Uterine smooth muscle cell (primary cell): ENCODE data around the gene FSHR. TPM values are rescaled to one million over a fixed set of nuclear protein-coding genes. Genes with fewer than 3 reads are reported as not detected.

Source experiments
- total RNA-seq: library from RNA; depleted of rRNA; stranded (reverse); fragments of >200 nt; gene quantifications from 2 replicates; pipeline ENCODE4 v1.2.3, GENCODE V29; 2014

FSHR gene
- not detected in 2 replicates for total RNA-seq

DNA sequence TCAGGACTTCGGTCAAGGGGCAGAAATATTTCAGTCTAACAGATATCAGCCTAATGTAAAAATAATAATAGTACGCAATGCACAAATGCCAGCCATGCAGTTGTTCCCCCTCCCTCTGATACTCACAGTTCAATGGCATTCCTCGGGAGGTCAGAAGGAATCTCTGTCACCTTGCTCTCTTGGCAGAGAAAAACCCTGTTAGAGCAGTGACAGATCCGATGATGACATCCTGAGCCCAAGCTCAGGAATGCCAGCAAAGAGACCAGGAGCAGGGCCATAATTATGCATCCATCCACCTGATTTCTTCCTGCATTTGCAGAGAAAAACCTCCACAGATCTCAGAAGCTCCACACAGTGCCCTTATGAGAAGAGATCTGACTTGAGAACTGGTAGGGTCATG lies at the start of gene FSHR:
TSS of gene FSHR (minus strand) at position 376 of the 400 bp plus-strand sequence. CDS start at position 278, 98 bp downstream.

